ENCODE measurements around the gene HIVEP2.

The HIVEP2 gene

DNA sequence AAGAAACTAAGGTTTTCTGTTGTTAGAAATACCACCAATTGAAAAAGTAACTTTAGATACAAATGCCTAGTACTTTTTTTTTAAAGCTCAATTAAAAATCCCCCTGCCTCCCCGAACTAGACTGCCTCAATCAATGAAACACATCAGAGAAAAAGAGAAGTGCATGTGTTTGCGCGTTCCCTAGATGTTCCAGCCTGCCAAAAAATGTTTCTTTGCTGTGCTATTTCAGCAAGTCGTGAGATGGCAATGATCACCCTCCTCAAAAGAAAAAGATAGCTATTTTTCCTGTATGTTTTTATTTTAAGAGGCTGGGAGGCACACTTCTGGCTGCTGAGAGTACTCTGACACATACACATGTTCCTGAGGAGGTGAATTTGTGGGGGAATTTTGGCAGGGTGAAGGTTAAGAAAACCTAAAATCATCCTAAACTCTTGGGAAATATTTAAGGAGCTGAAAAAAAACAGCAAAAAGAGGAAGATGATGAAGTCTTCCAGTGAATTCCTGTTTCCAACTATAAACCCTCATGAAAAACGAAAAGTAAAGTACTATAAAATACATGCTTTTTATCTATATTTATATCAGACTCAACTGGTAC is 114.8 kb downstream of the HIVEP2 start:
- DNase-seq (ENCODE audit: extremely low spot score, insufficient read length, low read depth) (no peak), FAIRE-seq (no peak)

DNA sequence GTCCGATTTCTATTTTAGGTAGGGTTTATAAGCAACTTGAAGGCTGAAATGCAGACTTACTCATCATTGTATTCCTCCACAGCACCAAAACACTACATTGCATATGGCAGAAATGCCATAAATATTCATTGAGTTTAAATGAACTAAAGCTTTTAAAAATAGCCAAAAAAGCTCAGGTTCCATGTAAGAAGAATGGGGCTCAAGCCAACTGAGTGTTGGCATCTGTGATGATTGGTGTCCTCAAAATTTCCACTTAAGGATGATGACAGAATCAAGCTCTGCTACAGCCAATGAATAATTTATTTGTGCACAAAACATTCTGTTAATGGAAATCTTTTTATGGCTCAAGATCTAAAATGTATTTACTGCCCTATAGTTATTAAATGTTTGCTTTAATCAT is 115.4 kb downstream of the HIVEP2 start:
- no peak for DNase-seq (ENCODE audit: extremely low spot score, insufficient read length, low read depth)
- no peak for FAIRE-seq

DNA sequence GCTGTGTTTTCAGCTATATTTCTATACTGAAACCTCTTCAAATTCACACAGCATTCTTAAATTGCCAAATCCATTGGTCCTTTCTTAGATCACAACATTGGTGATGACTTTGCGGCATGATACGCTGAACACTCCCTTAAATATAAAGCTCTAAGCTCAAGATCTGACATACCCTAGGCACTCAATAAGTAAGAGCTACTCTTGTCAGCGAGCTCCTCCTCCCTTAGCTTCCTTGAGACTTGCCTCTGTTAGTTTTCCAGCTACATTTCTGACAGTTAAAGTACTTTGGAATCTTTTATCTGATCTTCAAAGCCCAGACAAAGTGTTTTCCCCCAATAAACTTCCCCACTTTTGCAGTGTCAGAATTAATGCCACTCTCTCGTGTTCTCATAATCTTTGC is 117.0 kb downstream of the HIVEP2 start:
- DNase-seq (ENCODE audit: extremely low spot score, insufficient read length, low read depth) (no peak), FAIRE-seq (no peak)

DNA sequence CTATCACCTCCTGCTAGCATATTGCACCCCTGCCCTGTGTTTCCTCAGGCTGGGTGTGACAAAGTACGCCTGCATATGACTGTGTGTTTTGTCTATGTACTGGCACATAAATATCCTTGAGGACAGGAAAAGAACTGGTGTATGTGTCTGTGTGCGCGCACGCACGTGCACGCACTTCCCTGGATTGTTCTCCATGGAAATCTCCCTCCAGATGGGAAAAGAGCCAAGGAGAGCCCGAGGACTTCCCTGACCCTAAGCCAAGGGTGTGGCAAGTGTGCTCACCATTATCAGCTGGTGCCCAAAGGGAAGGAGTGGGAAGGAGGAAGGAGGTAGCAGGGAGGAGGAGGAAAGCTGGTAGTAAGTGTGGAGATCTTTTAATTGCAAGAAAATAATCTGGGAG is 117.6 kb downstream of the HIVEP2 start:
- no peak for DNase-seq (ENCODE audit: extremely low spot score, insufficient read length, low read depth)
- FAIRE-seq: no peak

DNA sequence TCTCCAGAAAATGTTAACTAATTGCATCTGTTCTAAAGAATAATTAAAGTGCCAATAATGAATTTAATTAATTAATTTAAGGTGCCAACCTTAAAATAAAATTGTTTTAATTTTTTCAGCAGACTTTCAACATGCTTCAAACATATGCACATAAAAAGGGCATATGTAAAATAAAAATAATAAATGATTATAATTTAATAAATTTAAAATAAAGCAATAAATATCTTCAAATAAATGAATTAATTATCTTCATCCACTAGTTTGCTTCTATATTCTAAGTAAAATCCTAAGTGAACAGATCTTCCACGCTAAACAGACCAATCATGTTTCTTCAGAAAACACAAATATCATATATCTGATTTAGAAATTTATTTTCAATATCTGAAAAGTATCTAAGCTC is 119.2 kb downstream of the HIVEP2 start:
- DNase-seq (ENCODE audit: extremely low spot score, insufficient read length, low read depth) (no peak), FAIRE-seq (no peak)

DNA sequence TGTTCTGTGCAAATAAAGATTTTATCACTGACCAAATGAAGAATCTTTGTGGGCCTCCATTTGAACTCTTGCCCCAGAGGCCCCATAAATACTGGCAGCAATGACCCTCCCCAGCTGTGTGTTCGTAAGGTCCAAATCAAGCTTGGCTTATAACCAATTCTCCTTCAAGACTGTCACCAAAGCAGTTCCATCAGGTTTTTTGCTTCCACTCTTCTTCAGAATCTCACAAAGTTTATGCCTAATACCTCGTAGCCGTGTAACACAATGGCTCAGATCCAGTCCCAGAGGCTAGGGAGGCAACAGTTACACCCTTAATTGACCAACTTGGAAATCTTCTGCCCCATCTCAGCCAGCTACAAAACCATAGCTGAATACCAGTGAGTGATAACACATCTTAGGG is 120.5 kb downstream of the HIVEP2 start:
- FAIRE-seq (no peak), DNase-seq (ENCODE audit: extremely low spot score, insufficient read length, low read depth) (no peak)

DNA sequence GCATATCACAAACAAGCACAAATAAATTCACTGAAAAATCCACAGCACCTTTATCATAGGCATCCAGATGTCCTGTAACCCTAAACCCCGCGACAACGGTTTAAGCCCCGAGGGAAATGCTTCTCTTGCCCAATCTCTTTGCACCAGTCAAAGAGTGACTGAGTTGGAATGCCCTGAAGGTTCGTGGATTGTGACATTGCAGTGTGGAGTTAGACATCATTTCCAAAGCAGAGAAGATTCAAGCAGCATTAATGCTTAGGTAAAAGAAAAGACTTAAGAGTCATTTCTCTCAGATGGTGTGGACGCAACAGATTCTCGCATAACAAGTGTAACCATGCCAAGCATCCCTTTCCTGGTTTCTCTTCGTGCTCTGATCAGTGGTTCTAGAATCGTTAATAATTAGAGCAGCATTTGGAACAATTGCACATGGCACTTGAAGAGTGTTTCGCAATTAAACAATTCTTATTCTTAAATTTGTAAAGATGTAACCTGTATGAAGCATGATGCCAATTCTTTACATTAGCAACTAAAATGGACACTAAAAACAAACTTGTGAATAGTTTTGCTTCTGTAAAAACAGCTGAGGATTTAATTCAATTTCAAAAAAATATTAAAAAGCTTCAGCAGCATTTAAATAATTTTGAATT is 121.6 kb downstream of the HIVEP2 start:
- DNase-seq (ENCODE audit: extremely low spot score, insufficient read length, low read depth): no peak
- no peak for FAIRE-seq

DNA sequence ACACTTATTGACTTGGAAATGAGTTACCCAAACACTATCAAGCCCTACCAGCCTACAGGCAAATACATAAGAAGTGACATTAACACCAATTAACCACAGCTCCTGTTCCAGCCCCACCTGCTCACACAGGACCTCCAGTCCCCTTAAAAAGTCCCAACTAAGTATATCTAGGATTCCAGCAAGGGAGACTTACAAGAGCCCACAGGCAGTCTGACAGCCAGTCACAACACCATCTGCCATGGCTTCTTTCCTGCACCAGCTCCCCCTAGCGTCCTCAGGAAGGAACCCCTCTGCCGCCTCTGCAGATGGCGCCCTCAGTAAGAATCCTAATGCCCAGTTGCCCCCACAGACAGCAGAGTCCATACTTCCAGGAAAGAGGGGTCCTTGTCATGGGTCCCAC is 122.1 kb downstream of the HIVEP2 start:
- DNase-seq (ENCODE audit: extremely low spot score, insufficient read length, low read depth): no peak
- FAIRE-seq: no peak

DNA sequence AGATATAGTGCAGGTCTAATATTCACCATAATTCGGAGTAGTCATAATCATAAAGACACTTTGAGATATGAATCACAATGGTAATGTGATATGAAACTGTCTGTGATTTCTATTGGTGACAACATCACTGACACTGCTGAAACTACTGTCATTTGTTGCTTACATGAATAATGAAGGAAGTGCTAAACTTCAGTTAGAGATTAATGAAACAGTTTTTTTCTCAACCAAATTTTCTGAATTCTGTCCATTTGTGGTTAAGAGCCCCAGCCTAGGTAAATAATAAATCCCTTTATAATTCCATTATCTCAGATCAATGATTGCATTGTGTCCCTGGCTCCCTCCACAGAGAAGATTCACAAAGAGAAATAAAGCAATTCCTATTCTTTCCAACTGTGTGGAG is 122.6 kb downstream of the HIVEP2 start:
- FAIRE-seq: peak; percentile 80
- DNase-seq (ENCODE audit: extremely low spot score, insufficient read length, low read depth): peak; percentile 37

DNA sequence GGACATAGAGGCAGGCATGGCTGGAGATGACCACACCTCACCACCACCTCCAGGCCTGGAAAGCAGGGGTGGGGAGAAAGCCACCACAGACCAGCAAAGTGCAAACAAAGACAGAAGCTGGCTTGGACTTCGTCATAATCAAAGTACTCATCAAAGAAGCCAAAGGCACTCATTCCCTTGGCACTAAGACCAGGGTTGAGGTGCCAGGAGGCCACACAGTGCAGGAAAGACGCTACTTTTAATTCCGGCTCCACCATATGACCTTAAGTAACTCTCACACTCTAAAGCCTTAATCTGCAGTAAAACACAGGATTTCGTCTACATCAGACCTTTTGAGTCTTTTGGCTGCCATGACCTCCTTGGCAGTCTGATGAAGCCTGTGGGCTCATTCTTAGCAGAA is 123.1 kb downstream of the HIVEP2 start:
- DNase-seq (ENCODE audit: extremely low spot score, insufficient read length, low read depth): no peak
- no peak for FAIRE-seq

DNA sequence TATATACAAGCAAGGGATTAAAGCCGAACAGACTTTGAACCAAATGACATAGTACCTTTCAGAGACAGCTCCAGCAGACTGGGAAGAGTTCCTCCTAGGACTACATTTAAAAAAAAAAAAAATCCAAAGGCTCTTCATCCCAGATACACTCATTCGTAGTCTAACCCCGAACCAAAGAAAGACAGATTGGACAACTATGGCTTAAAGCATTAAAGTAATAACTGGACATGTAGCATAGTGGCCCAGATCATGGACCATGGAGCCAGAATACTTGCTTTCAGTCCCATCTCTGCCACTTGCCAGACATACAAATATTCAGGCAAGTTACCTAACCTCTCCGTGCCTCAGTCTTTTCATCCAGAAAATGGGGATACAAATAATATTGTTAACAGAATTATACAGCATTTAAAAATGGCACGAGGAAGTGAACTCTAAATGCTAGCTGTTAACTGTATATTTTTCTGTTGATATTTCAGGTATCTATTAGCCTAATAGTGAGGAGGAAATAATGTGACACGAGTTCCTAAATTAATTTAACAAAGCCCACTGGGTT is 123.7 kb downstream of the HIVEP2 start:
- no peak for FAIRE-seq
- DNase-seq (ENCODE audit: extremely low spot score, insufficient read length, low read depth): no peak

DNA sequence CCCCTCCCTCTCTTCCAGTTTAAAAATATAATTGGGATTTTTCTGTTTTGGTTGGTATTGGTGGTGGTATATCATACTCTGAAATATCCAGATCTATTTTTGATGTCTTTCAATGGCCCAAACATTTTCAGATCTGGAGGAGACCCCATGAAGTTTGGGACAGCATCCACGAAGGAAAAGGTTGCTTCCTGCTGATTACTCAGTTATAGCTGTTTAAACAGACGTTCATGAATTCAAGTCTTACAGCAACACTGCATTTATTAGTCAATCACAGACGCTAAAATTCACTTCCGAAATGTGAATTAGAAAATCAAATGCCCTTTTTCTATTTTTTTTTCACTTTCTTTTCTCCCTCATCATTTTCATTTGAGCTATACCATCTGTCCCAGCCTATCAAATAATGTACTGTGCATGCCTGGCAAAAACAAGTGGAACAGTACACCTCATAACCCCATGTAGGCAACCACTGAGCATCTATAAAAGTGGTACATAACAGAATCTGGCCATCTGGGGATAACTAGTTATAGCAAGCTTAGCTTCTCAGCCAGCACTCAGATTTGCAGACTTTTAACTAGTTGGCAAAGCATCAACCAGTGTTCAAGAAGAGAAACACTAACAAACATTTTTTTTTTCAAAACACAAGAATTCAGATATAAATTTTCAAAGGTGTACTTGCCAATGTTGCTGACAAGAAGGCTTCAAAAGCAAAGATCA is 124.5 kb downstream of the HIVEP2 start:
- FAIRE-seq: peak; percentile 69
- DNase-seq (ENCODE audit: extremely low spot score, insufficient read length, low read depth): no peak

DNA sequence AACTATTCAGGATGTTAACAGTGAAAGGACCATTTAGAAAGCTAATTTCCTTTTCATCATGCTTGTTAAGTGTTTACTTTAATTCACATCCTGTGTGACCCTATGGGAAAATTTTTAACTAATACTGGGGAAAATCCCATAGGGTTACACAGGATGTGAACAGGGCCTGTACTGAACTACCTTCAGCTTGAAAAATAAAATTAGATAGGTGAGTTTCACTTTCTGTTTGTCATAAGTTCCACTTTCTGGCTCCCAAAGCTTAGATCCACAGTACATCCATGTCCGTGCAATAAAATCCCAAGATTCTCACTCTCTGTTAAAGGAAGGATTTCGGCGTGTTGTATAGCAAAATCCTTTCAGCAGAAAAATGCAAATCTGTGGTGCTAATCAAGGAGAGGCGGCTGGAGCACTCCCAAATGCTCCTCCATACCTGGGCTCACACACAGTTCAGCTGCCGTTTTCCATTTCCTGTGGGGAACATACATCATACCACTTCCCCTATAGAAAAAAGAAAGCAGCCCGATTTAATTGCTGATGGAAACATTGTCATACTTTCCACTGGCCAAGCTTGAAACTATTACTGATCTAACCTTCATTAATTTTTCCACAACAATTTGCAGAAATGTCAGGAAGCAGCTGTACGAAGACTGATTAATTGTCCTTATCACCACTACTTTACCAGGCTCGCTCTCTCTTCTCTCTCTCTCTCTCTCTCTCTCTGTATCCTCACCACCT is 125.2 kb downstream of the HIVEP2 start:
- FAIRE-seq (peak; percentile 92), DNase-seq (ENCODE audit: extremely low spot score, insufficient read length, low read depth) (peak; percentile 37)

DNA sequence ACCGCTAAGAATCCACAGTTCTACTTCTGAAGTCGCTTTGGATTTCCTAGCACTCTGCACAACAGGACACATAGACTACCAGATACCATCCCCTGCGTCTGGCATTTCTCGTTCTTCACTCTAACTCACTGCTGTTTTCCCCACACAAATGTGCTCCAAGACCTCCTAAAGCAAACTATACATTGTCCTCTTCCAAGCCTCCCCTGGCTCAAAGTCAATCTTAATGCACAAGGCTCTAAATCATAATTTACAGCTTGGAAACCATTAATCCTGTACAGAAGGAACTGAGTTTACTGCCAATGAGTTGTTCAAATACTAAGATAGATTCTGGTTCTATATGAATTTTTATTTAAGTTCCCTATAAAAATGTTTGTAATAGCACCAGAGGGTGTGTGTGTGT is 128.5 kb downstream of the HIVEP2 start:
- FAIRE-seq (no peak), DNase-seq (ENCODE audit: extremely low spot score, insufficient read length, low read depth) (no peak)

DNA sequence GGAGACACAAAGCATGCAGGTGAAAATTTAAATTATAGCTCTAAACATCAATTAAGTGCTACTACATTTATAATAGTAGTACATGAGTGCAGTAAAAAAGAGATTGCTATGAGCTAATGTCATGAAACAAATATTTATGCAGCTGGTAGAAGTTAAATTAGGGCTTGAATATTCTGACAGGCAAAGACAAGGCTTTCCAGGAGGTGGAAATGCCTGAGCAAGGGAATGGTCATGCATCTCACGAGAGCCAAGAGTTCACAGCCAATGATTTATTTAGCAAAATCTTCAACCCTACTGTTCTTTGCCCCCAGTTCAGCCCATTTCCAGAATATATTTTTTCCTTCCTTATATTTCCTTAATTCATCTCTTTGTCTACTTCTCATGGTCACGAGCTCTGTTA is 128.9 kb downstream of the HIVEP2 start:
- no peak for DNase-seq (ENCODE audit: extremely low spot score, insufficient read length, low read depth)
- FAIRE-seq: no peak

DNA sequence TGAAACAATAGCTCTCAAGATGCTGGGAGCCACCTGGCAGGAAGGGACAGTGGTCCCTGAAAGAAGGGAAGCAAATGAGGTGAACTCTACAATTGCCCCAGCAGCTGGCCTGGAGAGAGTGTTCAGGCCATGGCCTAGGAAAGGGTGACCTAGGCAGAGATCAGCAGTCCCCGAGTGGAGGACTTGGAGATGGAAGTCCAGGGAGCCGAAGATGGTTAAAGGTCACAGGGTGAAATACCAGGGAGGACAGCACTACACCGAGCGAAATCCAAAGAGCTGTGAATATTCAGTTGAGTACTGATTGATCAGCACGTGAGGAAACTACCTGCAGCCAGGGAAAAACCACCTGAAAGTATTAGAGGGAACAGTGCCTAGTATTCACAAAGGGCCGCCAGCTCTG is 133.1 kb downstream of the HIVEP2 start:
- no peak for FAIRE-seq
- DNase-seq (ENCODE audit: extremely low spot score, insufficient read length, low read depth): no peak

DNA sequence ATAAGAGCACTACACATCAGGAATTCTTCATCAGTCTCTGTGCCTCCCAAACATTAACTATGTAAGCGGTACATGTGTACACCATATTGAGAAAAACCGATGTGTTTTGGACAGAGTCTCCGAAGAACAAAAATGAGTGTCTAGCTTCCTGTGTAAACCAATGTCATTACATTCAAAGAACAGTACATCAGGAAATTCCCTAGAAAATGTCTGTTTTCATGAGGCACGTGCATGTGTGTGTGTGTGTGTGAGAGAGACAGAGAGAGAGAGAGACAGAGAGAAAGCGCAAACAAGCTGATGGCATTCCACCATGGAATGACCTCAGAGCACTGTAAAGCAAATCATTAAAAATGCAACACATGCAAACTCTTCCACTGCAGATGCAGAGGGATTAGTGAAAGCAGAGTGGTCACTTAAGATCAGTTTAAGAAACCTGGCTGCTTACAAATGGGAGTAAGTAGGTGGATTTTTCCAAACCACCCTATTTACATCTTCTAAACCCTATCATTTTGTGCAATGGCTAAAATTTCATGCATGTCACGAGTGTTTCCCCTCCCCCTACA is 133.9 kb downstream of the HIVEP2 start:
- DNase-seq (ENCODE audit: extremely low spot score, insufficient read length, low read depth) (no peak), FAIRE-seq (peak; percentile 46)

DNA sequence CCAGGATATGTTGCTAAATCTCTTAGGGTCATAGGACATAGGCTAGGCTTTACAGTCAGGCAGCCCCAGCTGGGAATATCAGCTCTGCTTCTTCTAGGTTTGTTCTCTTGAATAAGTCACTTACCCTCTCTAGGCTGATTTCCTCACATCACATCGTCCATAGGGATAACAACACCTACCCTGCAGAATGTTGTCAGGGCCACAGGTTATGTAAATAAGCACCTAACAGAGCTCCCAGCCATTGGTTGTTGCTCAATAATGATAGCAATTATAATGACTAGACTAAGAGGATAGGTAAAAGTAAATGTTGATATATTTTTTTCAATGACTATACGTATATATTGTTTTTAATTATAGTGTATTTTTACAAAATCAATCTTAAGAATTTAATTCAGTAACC is 135.0 kb downstream of the HIVEP2 start:
- FAIRE-seq: no peak

DNA sequence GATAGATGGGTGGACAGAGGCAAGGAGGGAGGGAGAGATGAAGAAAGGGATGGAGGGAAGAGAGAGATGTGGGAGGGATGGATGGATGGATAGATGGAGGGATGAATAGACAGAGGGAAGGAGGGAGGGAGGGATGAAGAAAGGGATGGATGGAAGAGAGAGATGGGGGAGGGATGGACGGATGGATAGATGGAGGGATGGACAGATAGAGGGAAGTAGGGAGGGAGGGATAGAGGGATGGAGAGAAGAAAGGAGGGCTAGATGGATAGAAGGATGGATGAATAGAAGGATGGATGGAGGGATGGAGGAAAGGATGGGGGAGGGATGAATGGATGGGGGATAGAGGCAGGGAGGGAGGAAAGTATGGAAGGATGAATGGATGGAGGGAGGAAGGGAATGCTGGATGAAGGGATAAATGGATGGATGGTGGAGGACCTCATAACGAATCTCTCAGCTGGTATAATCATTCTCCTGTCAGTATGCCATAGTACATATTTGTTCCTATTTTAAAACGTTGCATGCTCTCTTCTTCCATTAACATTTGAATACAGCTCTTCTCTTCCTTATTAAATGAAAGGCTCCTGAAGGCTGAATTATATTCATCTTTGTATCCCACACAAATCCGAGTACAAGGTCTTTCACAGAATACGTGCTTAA is 136.4 kb downstream of the HIVEP2 start:
- FAIRE-seq (no peak), DNase-seq (ENCODE audit: extremely low spot score, insufficient read length, low read depth) (no peak)

More for the DNA sequence above, 135.0 kb downstream of the HIVEP2 start:
- DNase-seq (ENCODE audit: extremely low spot score, insufficient read length, low read depth): no peak

DNA sequence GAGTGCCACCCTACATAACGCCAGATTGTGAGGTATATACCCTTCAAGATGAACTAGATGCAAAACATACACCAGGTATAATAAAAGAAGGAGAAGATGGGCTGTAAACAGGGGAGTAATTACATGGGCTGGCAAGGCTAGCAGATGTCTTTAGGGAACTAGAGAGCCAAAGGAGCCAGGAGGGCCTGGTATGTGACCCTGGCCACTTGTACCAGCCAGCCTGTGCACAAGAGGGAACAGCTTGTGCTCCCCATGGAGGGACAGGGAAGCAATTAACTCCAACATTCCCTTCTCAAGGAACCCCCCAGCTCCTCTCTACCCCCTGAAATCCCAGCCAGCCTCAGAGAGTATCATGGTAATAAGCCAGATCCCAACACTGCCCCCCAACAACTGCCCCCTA is 139.9 kb downstream of the HIVEP2 start:
- DNase-seq (ENCODE audit: extremely low spot score, insufficient read length, low read depth) (no peak), FAIRE-seq (no peak)
